NAMALWA (cell line): ENCODE data around the gene MAPKAPK2.
"Not testable (repeated sequence)": the region's sequence is repeated elsewhere in the genome, so short reads cannot be mapped to it uniquely, and the experiment has no call there.

Source experiments
- DNase-seq: peaks from one replicate; pipeline ENCODE4 v3.0.0-alpha.2; 2015; ENCODE audit warnings: low spot score

MAPKAPK2 gene

DNA sequence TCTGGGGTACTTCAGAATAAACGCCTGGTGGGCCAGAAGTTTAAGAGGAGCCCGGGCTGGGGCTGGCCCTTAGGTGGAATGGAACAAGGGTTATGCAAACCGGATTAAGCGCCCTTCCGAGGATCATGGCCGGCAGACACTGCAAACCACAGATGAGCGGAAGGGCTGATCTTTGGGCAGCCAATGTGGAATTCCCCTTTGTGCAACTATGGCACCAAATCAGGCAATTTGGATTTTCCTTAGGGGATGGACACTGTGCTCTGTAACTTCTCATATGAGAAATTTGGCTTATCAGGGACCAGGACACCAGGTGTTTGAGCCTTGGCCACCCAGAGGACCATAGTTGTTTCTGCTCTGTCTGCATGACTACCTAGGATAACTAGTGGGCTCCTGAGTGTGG is 93.3 kb downstream of the MAPKAPK2 start:
- DNase-seq, result no peak

DNA sequence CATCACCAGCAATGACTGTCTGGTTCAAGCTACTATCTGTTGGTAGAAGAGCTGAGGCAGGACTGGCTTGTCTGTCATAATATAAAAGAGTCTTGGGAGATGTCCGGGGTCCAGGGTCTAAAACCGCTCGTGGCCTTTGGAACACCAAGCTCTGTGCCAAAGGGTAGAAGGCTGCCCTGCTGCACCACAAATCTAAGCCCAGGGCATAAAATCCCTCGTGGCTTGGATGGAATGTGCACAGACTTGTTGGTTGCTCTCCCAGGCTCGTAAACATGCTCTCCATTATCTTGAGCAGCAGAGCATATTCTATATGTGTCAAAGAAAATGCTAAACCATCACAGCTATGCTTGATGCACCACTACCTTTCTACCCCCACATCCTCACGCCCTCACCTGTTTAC is 94.2 kb downstream of the MAPKAPK2 start:
- not testable (repeated sequence) for DNase-seq

DNA sequence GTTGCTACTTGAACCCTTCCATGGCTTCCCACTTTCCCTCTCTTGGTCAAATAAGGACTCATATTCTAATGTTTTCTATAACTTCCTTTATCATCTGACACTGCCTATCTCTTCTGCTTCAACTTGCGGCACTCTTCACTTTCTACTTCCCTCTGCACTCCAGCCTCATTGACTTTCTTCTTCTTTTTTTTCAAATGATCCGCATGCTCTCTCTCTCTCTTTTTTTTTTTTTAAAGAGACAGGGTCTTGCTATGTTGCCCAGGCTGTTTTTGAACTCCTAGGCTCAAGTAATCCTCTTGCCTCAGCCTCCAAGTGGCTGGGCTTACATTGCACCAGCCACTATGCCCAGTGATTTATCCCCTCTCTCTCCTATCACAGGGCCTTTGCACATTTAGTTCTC is 94.9 kb downstream of the MAPKAPK2 start:
- no peak for DNase-seq

DNA sequence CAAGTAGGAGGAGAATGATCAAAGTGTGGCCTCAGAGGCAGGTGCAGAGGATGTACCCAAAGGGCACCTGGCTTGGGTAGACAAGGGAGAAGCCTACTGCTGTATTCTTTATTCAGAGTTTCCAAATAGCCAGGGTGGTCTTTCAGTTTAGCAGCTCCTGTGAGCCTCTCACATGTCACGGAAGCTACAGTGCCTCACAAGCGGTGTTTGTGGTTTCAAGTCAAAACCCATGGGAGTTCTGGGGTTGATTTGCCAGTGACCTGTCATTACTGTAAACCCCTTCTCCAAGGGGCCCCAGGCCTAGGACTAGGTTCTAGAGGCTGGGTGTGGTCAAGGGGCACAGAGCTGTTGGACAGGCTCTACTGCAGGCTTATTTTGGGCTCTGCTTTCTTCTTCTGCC is 97.7 kb downstream of the MAPKAPK2 start:
- DNase-seq, result peak; percentile 83

DNA sequence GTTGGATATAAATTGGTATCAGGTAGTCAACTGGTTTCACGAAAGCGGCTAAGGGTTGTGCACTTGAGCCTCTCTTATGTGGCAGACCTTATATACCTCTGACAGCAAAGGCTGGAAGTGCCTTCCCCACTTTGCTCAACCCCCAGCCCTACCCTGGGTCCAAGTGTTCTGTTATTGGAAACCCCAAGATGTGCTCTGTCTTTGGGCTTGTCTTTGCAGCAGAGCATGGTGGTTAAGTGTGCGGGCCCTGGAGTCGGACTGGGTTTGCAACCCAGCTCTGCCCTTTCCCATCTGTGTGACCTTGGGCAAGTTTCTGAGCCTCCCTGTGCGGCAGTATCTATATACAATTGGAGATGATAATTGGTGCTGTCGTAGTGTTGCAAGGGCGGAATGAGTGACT is 98.8 kb downstream of the MAPKAPK2 start:
- DNase-seq, result no peak
